GM12878 (cell line): ENCODE measurements around the gene USP37. TPM values are rescaled to one million over a fixed set of nuclear protein-coding genes. Genes with fewer than 3 reads are reported as not detected.

ENCODE experiments used
- BHLHE40 ChIP-seq, 2 experiments: fragments of 450-650 bp in 1 of 2; IDR thresholded peaks; 2 replicates each; pipeline ENCODE4 v1.6.1; 2011 to 2017; ENCODE audit warnings: low read depth in 2 of 2, borderline replicate concordance in 1 of 2, improper control_type of control experiment in 1 of 2, low read length in 1 of 2, mild to moderate bottlenecking in 1 of 2
- FOXK2 ChIP-seq: fragments of 450-650 bp; IDR thresholded peaks from 2 replicates; pipeline ENCODE4 v1.6.1; 2017; ENCODE audit warnings: mild to moderate bottlenecking, moderate library complexity
- IRF3 ChIP-seq: fragments of 450-650 bp; IDR thresholded peaks from 2 replicates; pipeline ENCODE4 v1.6.1; 2014; ENCODE audit warnings: mild to moderate bottlenecking
- NFXL1 ChIP-seq: fragments of 450-650 bp; IDR thresholded peaks from 2 replicates; pipeline ENCODE4 v1.6.1; 2017; ENCODE audit warnings: antibody characterized with exemption, mild to moderate bottlenecking, borderline replicate concordance
- PBX3 ChIP-seq: IDR thresholded peaks from 2 replicates; pipeline ENCODE4 v1.6.1; 2011; ENCODE audit warnings: mild to moderate bottlenecking, low read depth, low read length, moderate library complexity; ENCODE audit not compliant: insufficient replicate concordance
- POLR2AphosphoS2 ChIP-seq: IDR thresholded peaks from 2 replicates; pipeline ENCODE4 v1.6.1; 2011; ENCODE audit warnings: low read depth, mild to moderate bottlenecking, low read length, improper control_type of control experiment, moderate library complexity
- RELB ChIP-seq: fragments of 450-650 bp; IDR thresholded peaks from 2 replicates; pipeline ENCODE4 v1.6.1; 2017; ENCODE audit warnings: low read depth, mild to moderate bottlenecking, moderate library complexity
- RFX5 ChIP-seq: IDR thresholded peaks from 2 replicates; pipeline ENCODE4 v1.6.1; 2011; ENCODE audit warnings: low read depth, low read length, improper control_type of control experiment
- SKIL ChIP-seq: fragments of 450-650 bp; IDR thresholded peaks from 2 replicates; pipeline ENCODE4 v1.6.1; 2017; ENCODE audit warnings: mild to moderate bottlenecking, low read depth, inconsistent platforms; ENCODE audit not compliant: poor library complexity, severe bottlenecking
- ZNF24 ChIP-seq: fragments of 450-650 bp; IDR thresholded peaks from 2 replicates; pipeline ENCODE4 v1.6.1; 2017; ENCODE audit warnings: antibody characterized with exemption, mild to moderate bottlenecking
- polyA plus RNA-seq, 11 experiments: library from polyadenylated mRNA; depleted of rRNA in 4 of 11; unstranded in 6 of 11; stranded (reverse) in 5 of 11; fragments of >200 nt; fragmentation: Nextera tagmentation in 4 of 11; fragmentation: Illumina TruSeq in 1 of 11; extraction: Ambion mirVana in 4 of 11; extraction: Trizol in 1 of 11; gene quantifications; 1 replicate in 1 of 11; 2 replicates in 10 of 11; pipeline versions ENCODE4 v1.2.1 to v1.2.3, GENCODE V29; 2011 to 2016; ENCODE audit warnings: inconsistent platforms in 2 of 11, missing spikeins in 2 of 11, low read depth in 1 of 11
- total RNA-seq, 4 experiments: library from RNA; depleted of rRNA in 3 of 4; stranded (reverse); fragments of >200 nt in 3 of 4; fragmentation: Illumina TruSeq in 1 of 4; extraction: Trizol in 1 of 4; gene quantifications; 2 replicates each; pipeline versions ENCODE4 v1.2.1 to v1.2.3, GENCODE V29; 2013 to 2021

Gene USP37
- total and polyA plus RNA-seq, 10 of the 15 experiments (the other 5 are each of a cell fraction or from before 2014, with no cell fraction given), result 2.8 to 16.0 (median 10.4) TPM

GRCh38 chr2:218564056-218564455 is 4.1 kb downstream of the USP37 start (continued):
- TF ChIP-seq RELB, result no peak
- TF ChIP-seq BHLHE40 (IDR thresholded peaks at IDR 0.05; ENCODE audit: borderline replicate concordance in 1 of 2, low read depth in 2 of 2, low read length in 1 of 2), result no peak
- no peak for TF ChIP-seq POLR2AphosphoS2
- TF ChIP-seq FOXK2, result no peak
- no peak for TF ChIP-seq IRF3
- TF ChIP-seq NFXL1, result no peak
- TF ChIP-seq SKIL, result no peak
- TF ChIP-seq PBX3, result no peak
- TF ChIP-seq RFX5, result no peak
- no peak for TF ChIP-seq ZNF24
